ENCODE measurements around the gene EPS8L3.

GRCh38 chr1:109765896-109766615 lies 2.3 kb upstream of the EPS8L3 start:
- TF ChIP-seq CTCF (IDR thresholded peaks at IDR 0.05 in 4 of 5, conservative IDR thresholded peaks at IDR 0.05 in 1 of 5) = no peak
- no peak for TF ChIP-seq POLR2A (IDR thresholded peaks at IDR 0.05)
